Fibroblast of lung (primary cell): ENCODE data around the gene SUSD6. TPM values are rescaled to one million over a fixed set of nuclear protein-coding genes. Genes with fewer than 3 reads are reported as not detected.
"Not testable (repeated sequence)": the region's sequence is repeated elsewhere in the genome, so short reads cannot be mapped to it uniquely, and the experiment has no call there.

Source experiments
- DNase-seq, 2 donors: peaks; one replicate each; pipeline versions ENCODE4 v3.0.0 to v3.0.0-alpha.2; 2010; ENCODE audit warnings: low read depth in 2 of 2
- H2AFZ ChIP-seq: 2 replicates; pipeline ENCODE4 v1.5.1; 2012; ENCODE audit warnings: low read length, control low read depth, inconsistent platforms
- H3K27ac ChIP-seq: 2 replicates; pipeline ENCODE4 v1.5.1; 2011; ENCODE audit warnings: low read length, control low read depth; ENCODE audit not compliant: insufficient read depth
- H3K27me3 ChIP-seq: 2 replicates; pipeline ENCODE4 v1.5.1; 2011; ENCODE audit warnings: mild to moderate bottlenecking, low read length; ENCODE audit not compliant: control insufficient read depth, insufficient read depth
- H3K36me3 ChIP-seq: 2 replicates; pipeline ENCODE4 v1.5.1; 2011; ENCODE audit warnings: low read length; ENCODE audit not compliant: control insufficient read depth, insufficient read depth
- H3K4me1 ChIP-seq: 2 replicates; pipeline ENCODE4 v1.5.1; 2011; ENCODE audit warnings: low read length; ENCODE audit not compliant: control insufficient read depth, insufficient read depth; ENCODE audit errors: extremely low read depth
- H3K4me2 ChIP-seq: 2 replicates; pipeline ENCODE4 v1.5.1; 2011; ENCODE audit warnings: low read length, control low read depth; ENCODE audit not compliant: insufficient read depth; ENCODE audit errors: extremely low read depth
- H3K4me3 ChIP-seq, 4 experiments: fragments of 200-600 bp in 1 of 4; sonication (generic) in 1 of 4; replicated peaks in 1 of 4; 2 replicates each; pipeline ENCODE4 v1.5.1; 2011 to 2016; ENCODE audit warnings: low read length in 4 of 4, low read depth in 3 of 4, mild to moderate bottlenecking in 3 of 4, control low read depth in 2 of 4, inconsistent platforms in 1 of 4, mixed read lengths in 1 of 4; ENCODE audit not compliant: insufficient read depth in 1 of 4; ENCODE audit errors: control extremely low read depth in 1 of 4
- H3K79me2 ChIP-seq: 2 replicates; pipeline ENCODE4 v1.5.1; 2012; ENCODE audit warnings: mild to moderate bottlenecking, low read length, inconsistent platforms; ENCODE audit not compliant: control insufficient read depth, insufficient read depth
- H3K9ac ChIP-seq: 2 replicates; pipeline ENCODE4 v1.5.1; 2011; ENCODE audit warnings: mild to moderate bottlenecking, low read length, control low read depth; ENCODE audit not compliant: insufficient read depth
- H3K9me3 ChIP-seq: 2 replicates; pipeline ENCODE4 v1.5.1; 2012; ENCODE audit warnings: low read depth, low read length; ENCODE audit not compliant: control insufficient read depth, insufficient read depth
- H4K20me1 ChIP-seq: 2 replicates; pipeline ENCODE4 v1.5.1; 2011; ENCODE audit warnings: low read length; ENCODE audit not compliant: control insufficient read depth, insufficient read depth; ENCODE audit errors: extremely low read depth
- EZH2 ChIP-seq: IDR thresholded peaks from 2 replicates; pipeline ENCODE4 v1.5.1; 2012; ENCODE audit warnings: low read length, control low read depth, mild to moderate bottlenecking; ENCODE audit errors: missing control alignments
- polyA plus RNA-seq, 2 donors: library from polyadenylated mRNA; depleted of rRNA in 1 of 2; stranded (reverse) in 1 of 2; unstranded in 1 of 2; fragments of >200 nt; gene quantifications; 2 replicates each; pipeline ENCODE4 v1.2.1, GENCODE V29; 2011 to 2012; ENCODE audit warnings: missing spikeins in 1 of 2
- total RNA-seq: library from RNA; depleted of rRNA; stranded (reverse); fragments of >200 nt; gene quantifications from 2 replicates; pipeline ENCODE4 v1.2.1, GENCODE V29; 2014
- TF ChIP-seq, protein P1 (sequence below), 2 donors: IDR thresholded peaks in 1 of 2; conservative IDR thresholded peaks in 1 of 2; 1 replicate in 1 of 2; 2 replicates in 1 of 2; pipeline ENCODE4 v1.5.1; 2011 to 2012; ENCODE audit warnings: low read length in 2 of 2, control low read depth in 1 of 2, inconsistent platforms in 1 of 2, low read depth in 1 of 2, mild to moderate bottlenecking in 1 of 2

The SUSD6 gene
- total and polyA plus RNA-seq, 2 donors (not counting 1 experiment from before 2014, with no cell fraction given), result 9.1 to 11.4 TPM

DNA sequence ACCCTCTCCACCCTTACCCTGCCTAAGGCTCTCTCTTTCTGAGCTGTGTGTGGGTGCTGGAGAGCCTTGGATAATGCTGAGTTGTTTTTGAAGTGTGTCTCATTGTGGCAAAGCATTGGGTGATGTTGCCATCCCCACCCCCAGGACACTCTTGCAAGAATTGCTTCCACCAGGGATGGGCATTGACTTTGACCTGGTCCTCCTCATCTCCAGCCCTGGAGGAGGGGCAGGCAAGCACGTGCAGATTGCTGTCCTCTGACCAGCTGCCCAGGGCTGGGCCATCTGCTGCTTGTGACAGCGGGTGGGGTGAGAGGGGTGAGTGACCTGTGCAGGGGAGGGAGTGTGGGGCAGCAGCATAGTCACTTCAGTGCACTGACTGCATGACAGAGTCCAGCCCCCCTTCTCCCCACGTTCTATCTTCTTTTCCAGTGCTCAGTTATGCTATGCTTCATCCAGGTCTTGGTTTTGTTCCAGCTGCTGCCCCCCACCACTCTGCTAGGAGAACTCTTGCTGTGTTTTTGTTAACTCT, 26.2 kb downstream of the SUSD6 start:
- peaks cover 11% of the 10 kb centered on the region for H3K79me2 ChIP-seq
- no peak for TF ChIP-seq EZH2
- TF ChIP-seq, protein P1, sequence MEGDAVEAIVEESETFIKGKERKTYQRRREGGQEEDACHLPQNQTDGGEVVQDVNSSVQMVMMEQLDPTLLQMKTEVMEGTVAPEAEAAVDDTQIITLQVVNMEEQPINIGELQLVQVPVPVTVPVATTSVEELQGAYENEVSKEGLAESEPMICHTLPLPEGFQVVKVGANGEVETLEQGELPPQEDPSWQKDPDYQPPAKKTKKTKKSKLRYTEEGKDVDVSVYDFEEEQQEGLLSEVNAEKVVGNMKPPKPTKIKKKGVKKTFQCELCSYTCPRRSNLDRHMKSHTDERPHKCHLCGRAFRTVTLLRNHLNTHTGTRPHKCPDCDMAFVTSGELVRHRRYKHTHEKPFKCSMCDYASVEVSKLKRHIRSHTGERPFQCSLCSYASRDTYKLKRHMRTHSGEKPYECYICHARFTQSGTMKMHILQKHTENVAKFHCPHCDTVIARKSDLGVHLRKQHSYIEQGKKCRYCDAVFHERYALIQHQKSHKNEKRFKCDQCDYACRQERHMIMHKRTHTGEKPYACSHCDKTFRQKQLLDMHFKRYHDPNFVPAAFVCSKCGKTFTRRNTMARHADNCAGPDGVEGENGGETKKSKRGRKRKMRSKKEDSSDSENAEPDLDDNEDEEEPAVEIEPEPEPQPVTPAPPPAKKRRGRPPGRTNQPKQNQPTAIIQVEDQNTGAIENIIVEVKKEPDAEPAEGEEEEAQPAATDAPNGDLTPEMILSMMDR (conservative IDR thresholded peaks at IDR 0.05 in 1 of 2, IDR thresholded peaks at IDR 0.05 in 1 of 2; ENCODE audit: low read depth in 1 of 2, low read length in 2 of 2), result no peak
- H3K36me3 ChIP-seq, result no peaks in the 10 kb centered on the region
- peak overlapping the region; percentile 4 for H3K4me2 ChIP-seq
- H3K27ac ChIP-seq, result no peak overlapping the region
- H2AFZ ChIP-seq, result no peak overlapping the region
- no peak for DNase-seq
- peaks cover 18% of the 10 kb centered on the region for H3K4me1 ChIP-seq
- no peaks in the 10 kb centered on the region for H4K20me1 ChIP-seq
- H3K9ac ChIP-seq, result no peak overlapping the region
- H3K27me3 ChIP-seq, result no peaks in the 10 kb centered on the region
- H3K4me3 ChIP-seq, result no peak overlapping the region
- H3K9me3 ChIP-seq, result no peaks in the 10 kb centered on the region

DNA sequence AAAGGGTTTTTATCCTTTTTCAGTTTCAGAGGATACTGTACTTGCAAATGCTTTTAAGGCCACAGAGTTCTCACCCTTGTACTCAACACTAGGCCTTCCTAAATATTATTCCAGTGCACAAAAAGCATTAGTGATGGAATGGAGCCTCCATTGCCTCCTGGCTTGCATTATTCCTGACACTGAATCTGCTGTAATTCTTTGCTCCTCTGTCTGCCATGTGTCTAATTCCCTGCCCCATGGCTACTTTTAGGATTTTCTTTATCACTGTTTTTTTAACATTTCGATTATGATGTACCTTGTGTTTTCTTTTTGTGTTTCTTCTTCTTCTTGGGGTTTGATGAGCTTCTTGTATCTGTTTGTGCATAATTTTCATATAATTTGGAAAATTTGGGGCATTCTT, 29.5 kb downstream of the SUSD6 start:
- no peak overlapping the region for H3K4me3 ChIP-seq
- no peaks in the 10 kb centered on the region for H4K20me1 ChIP-seq
- no peak for TF ChIP-seq EZH2
- TF ChIP-seq, protein P1 (conservative IDR thresholded peaks at IDR 0.05 in 1 of 2, IDR thresholded peaks at IDR 0.05 in 1 of 2; ENCODE audit: low read depth in 1 of 2, low read length in 2 of 2), result no peak
- H2AFZ ChIP-seq, result no peak overlapping the region
- peaks cover 9% of the 10 kb centered on the region for H3K79me2 ChIP-seq
- H3K4me2 ChIP-seq, result no peak overlapping the region
- H3K27ac ChIP-seq, result no peak overlapping the region
- no peak overlapping the region for H3K9ac ChIP-seq
- no peaks in the 10 kb centered on the region for H3K9me3 ChIP-seq
- DNase-seq, result no peak
- peaks cover 12% of the 10 kb centered on the region for H3K4me1 ChIP-seq
- H3K36me3 ChIP-seq, result no peaks in the 10 kb centered on the region
- no peaks in the 10 kb centered on the region for H3K27me3 ChIP-seq

DNA sequence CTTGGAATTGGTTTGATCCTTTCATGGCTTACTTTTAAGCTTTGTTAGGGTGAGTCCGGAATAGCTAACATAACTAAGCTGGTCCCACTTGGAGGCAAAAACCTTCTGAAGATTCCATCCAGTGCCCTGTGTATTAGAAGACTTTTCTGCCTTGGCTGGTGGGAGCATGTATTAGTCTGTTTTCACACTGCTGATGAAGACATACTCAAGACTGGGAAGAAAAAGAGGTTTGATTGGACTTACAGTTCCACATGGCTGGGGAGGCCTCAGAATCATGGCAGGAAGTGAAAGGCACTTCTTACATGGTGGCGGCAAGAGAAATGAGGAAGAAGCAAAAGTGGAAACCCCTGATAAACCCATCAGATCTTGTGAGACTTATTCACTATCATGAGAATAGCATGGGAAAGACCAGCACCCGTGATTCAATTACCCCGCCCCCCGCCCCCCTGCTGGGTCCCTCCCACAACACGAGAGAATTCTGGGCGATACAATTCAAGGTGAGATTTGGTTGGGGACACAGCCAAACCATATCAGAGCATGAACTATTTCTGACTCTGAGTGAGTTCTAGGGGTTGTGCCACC, 30.9 kb downstream of the SUSD6 start:
- DNase-seq, H3K4me2 ChIP-seq, H3K27me3 ChIP-seq, H3K79me2 ChIP-seq, H3K36me3 ChIP-seq, H3K4me3 ChIP-seq, H2AFZ ChIP-seq, H4K20me1 ChIP-seq, H3K9me3 ChIP-seq, H3K27ac ChIP-seq, H3K9ac ChIP-seq: not testable (repeated sequence)
- H3K4me1 ChIP-seq, result peaks cover 13% of the 10 kb centered on the region
